IPS DF 4.7 (cell line): Measurements from ENCODE around the gene IL5.
"Not testable (repeated sequence)": the region's sequence is repeated elsewhere in the genome, so short reads cannot be mapped to it uniquely, and the experiment has no call there.

ENCODE experiments used
- DNase-seq: peaks from one replicate; pipeline ENCODE4 v3.0.0-alpha.2; 2013; ENCODE audit warnings: low spot score; ENCODE audit errors: extremely low read depth

Gene IL5

GRCh38 chr5:132530946-132531345 is 12.4 kb downstream of the IL5 start:
- no peak for DNase-seq

- DNase-seq: no peak
Measured at GRCh38 chr5:132528866-132529634, 14.3 kb downstream of the IL5 start.

- DNase-seq: no peak
Measured at GRCh38 chr5:132528021-132528420, 15.3 kb downstream of the IL5 start.

- no peak for DNase-seq
Measured at GRCh38 chr5:132526974-132527564, 16.3 kb downstream of the IL5 start.

- DNase-seq: no peak
Measured at GRCh38 chr5:132526290-132526973, 16.9 kb downstream of the IL5 start.

- DNase-seq: no peak
Measured at GRCh38 chr5:132525299-132525724, 18.0 kb downstream of the IL5 start.

- DNase-seq: not testable (repeated sequence)
Measured at GRCh38 chr5:132524877-132525276, 18.4 kb downstream of the IL5 start.

- not testable (repeated sequence) for DNase-seq
Measured at GRCh38 chr5:132522067-132522466, 21.3 kb downstream of the IL5 start.

GRCh38 chr5:132513618-132514336 is 29.5 kb downstream of the IL5 start:
- DNase-seq: not testable (repeated sequence)

GRCh38 chr5:132510076-132510475 is 33.2 kb downstream of the IL5 start:
- no peak for DNase-seq

- no peak for DNase-seq
Measured at GRCh38 chr5:132506094-132506692, 37.1 kb downstream of the IL5 start.

- no peak for DNase-seq
Measured at GRCh38 chr5:132505641-132506040, 37.7 kb downstream of the IL5 start.

- DNase-seq: no peak
Measured at GRCh38 chr5:132504746-132505145, 38.6 kb downstream of the IL5 start.

GRCh38 chr5:132503244-132503643 is 40.1 kb downstream of the IL5 start:
- no peak for DNase-seq

GRCh38 chr5:132501961-132502931 is 41.1 kb downstream of the IL5 start:
- no peak for DNase-seq

GRCh38 chr5:132501629-132501956 is 41.7 kb downstream of the IL5 start:
- no peak for DNase-seq

- DNase-seq: no peak
Measured at GRCh38 chr5:132500931-132501628, 42.2 kb downstream of the IL5 start.

GRCh38 chr5:132500244-132500930 is 42.9 kb downstream of the IL5 start:
- DNase-seq: no peak
